DOHH2 (cell line): Measurements from ENCODE around the gene ADGRL3.

ENCODE experiments used
- EZH2phosphoT487 ChIP-seq: fragments of 200-600 bp; sonication (generic); IDR thresholded peaks from 2 replicates; pipeline ENCODE4 v1.6.1; 2017; ENCODE audit warnings: borderline replicate concordance, mild to moderate bottlenecking, antibody characterized with exemption, low read length, moderate library complexity, mixed read lengths
- TF ChIP-seq, protein P1 (sequence below): fragments of 200-600 bp; sonication (generic); IDR thresholded peaks from one replicate; pipeline ENCODE4 v1.5.1; 2014; ENCODE audit warnings: antibody characterized with exemption, mild to moderate bottlenecking, low read depth, low read length; ENCODE audit not compliant: poor library complexity, severe bottlenecking

DNA sequence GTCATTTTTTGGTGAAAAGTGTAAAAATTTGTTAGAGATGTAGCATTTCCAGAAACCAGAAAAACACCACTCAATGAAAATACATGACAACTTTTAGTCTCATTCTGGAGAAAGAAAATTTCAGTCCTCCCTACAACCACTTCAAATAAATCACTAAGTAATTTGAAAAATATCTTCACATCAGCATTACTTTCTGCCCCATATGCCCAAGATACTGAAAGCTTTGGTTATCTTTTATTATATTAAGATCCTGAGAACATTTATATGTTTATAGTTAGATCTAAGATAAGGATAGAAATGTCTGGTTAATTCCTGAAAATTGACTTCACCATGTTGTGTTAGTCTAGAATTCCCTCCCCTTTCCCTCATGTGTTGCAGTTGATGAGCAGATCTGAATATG, 119.0 kb downstream of the ADGRL3 start:
- TF ChIP-seq, protein P1, sequence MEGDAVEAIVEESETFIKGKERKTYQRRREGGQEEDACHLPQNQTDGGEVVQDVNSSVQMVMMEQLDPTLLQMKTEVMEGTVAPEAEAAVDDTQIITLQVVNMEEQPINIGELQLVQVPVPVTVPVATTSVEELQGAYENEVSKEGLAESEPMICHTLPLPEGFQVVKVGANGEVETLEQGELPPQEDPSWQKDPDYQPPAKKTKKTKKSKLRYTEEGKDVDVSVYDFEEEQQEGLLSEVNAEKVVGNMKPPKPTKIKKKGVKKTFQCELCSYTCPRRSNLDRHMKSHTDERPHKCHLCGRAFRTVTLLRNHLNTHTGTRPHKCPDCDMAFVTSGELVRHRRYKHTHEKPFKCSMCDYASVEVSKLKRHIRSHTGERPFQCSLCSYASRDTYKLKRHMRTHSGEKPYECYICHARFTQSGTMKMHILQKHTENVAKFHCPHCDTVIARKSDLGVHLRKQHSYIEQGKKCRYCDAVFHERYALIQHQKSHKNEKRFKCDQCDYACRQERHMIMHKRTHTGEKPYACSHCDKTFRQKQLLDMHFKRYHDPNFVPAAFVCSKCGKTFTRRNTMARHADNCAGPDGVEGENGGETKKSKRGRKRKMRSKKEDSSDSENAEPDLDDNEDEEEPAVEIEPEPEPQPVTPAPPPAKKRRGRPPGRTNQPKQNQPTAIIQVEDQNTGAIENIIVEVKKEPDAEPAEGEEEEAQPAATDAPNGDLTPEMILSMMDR: no peak
- TF ChIP-seq EZH2phosphoT487: no peak
